COLO668 (cell line): Measurements from ENCODE around the gene TBL1XR1.
"Not testable (repeated sequence)": the region's sequence is repeated elsewhere in the genome, so short reads cannot be mapped to it uniquely, and the experiment has no call there.

Source experiments
- DNase-seq: peaks from one replicate; lab custom pipeline; 2025; ENCODE audit not compliant: unreplicated experiment; lab: John Stamatoyannopoulos, UW

Gene TBL1XR1

DNA sequence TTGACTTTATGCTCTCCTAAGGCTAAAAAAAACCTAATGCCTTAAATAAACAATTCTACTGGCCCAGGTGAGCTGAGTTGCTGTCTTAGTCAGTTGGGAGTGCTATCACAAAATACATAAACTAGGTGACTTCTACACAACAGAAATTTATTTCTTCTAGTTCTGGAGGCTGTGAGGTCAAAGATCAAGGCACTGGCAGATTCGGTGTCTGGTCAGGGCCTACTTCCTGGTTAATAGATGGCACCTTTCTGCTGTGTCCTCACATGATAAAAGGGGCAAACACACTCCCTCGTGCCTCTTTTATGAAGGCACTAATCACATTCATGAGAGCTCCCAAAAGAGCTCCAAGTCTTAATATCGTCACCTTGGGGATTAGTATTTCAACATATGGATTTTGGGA, 11.5 kb upstream of the TBL1XR1 start:
- no peak for DNase-seq

DNA sequence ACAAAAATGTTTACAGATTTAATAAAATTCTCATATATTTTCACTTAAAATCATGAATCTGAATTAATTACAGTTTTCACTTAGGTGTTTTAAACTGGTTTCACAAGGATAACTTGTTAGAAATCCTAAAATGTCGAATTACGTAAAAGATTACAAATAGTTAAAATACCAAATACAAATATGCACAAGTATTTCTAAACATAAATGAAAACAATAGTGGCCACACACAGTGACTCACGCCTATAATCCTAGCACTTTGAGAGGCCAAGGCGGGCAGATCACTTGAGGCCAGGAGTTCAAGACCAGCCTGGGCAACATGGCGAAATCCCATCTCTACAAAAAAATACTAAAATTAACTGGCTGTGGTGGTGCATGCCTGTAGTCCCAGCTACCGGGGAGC, 10.9 kb upstream of the TBL1XR1 start:
- DNase-seq = no peak

DNA sequence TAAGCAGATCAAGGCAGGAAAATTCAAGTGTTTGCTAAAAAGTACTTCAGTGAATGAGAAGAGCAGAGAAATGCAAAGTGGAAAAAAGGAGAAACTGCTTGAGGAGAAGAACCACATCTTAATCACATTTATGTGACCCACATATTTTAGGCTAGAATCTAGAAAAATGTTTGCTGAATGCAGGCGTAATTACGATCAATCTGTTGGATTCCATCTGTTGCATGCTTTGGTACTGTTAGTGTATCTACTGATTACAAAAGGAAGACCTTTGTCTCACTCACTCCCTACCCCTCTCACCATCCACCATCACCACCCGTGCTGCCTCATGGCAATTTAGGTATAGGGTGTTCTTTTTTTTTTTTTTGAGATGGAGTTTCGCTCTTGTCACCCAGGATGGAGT, 9.7 kb upstream of the TBL1XR1 start:
- DNase-seq = no peak

GRCh38 chr3:177203689-177204395, 6.6 kb upstream of the TBL1XR1 start:
- DNase-seq = no peak

DNA sequence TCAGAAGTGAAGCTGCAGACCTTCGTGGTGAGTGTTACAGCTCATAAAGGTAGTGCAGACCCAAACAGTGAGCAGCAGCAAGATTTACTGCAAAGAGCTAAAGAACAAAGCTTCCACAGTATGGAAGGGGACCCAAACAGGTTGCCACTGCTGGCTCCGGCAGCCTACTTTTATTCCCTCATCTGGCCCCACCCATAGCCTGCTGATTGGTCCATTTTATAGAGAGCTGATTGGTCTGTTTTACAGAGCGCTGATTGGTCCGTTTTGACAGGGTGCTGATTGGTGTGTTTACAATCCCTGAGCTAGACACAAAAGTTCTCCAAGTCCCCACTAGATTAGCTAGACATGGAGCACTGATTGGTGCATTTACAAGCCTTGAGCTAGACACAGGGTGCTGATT, 5.7 kb upstream of the TBL1XR1 start:
- not testable (repeated sequence) for DNase-seq

- no peak for DNase-seq
These were observed 4.6 kb upstream of the TBL1XR1 start for GRCh38 chr3:177201700-177202397.

DNA sequence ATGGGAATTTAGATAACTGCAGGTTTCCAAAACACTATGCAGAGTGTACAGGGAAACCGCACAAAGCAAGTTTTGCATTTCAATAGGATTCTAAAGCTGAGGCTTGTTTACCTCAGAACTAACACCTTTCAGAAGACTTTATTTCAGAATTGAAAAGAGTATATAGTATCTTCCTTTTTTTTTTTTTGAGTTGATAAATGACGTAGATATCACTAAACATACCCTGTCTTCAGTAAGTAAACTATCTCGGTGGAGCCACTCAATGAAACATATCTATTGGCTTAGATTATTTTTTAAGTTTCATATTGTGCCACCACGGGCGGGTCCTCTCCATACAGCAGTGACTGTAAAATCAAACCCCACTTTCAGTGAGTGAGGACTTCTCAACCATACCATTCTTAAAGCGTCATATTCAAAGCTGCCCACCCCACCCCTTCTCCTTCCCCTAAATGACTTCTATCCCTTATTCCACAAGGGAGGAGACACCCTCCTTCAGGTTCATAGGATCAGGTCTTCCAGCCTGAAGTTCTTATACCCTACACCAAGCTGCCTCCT, 2.0 kb upstream of the TBL1XR1 start:
- no peak for DNase-seq

- peak; percentile 87 for DNase-seq
These were observed 612 bp upstream of the TBL1XR1 start for GRCh38 chr3:177197727-177198460.

DNA sequence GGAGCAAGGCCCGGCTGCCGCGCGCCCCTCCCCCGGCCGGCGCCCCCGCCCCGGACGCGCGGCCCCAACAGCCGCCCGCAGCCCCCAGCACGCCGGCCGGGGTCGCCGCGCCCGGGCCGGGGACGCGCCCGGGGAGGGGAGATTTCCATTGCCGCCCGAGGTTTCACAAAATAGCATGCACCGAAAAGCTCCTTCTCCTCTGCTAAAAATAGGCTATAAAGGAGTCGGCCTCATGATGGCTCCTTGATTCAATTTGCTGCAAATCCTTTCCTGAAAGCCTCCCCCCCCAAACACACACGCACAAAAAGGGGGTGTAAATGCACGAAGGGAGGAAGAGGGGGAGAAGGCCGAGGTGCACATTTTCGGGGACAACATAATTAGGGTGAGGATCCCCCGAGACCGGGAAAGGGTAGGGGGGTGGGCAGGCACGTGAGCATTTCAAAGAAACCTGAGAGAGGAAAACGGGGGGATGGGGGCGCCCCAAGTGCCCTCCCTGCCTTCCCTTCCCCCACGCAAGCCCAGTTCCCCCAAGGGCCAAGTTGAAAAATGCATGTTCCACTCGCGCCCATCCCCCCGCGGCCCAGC, 734 bp downstream of the TBL1XR1 start:
- DNase-seq = peak; percentile 22

- no peak for DNase-seq
These were observed 1.2 kb downstream of the TBL1XR1 start for GRCh38 chr3:177196008-177196455.

DNA sequence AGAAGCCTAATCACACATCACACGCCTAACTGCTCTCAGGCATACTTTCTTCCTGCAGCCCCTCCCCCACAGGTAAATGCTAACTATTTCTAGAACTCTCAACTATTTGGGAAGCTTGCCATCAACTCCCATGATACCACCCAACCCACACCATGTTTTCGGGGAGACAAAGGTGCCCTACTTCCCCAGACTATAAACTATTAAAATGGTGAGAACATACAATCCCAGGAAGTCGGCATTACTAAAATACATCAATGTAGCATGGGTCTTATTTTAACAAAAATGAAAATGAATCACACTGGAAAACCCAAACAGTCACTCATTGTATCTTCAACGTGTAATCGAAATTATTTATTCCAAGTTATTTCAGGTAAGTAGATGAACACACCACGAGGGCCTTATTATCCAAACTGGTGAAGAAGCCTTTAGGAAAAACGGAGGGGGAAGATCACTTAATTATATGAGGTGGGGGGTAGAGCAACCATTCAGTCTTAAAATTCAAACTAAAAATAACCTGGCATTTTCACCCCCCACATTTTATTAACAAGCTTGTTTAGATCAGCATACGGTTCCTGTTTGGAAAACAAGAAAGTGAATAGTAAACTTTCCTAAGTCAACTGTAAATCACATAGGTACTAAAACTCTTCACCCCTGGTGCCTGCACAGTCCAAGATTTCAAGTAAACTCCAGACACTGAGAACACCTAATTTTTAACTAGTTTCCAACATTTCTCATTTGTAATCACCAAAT, 1.9 kb downstream of the TBL1XR1 start:
- peak; percentile 3 for DNase-seq

- no peak for DNase-seq
These were observed 3.0 kb downstream of the TBL1XR1 start for GRCh38 chr3:177194299-177194698.

GRCh38 chr3:177193688-177194268, 3.5 kb downstream of the TBL1XR1 start:
- DNase-seq = no peak

DNA sequence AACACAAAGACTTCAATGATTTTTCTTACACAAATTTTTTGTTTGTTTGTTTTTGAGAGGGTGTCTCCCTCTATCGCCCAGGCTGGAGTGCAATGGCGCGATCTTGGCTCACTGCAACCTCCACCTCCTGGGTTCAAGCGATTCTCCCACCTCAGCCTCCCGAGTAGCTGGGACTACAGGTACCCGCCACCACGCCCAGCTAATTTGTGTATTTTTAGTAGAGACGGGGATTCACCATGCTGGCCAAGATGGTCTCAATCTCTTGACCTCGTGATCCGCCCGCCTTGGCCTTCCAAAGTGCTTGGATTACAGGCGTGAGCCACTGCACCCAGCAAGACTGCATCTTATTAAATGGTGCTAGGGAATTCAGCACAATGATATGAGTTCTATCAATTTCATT, 4.0 kb downstream of the TBL1XR1 start:
- DNase-seq = not testable (repeated sequence)

DNA sequence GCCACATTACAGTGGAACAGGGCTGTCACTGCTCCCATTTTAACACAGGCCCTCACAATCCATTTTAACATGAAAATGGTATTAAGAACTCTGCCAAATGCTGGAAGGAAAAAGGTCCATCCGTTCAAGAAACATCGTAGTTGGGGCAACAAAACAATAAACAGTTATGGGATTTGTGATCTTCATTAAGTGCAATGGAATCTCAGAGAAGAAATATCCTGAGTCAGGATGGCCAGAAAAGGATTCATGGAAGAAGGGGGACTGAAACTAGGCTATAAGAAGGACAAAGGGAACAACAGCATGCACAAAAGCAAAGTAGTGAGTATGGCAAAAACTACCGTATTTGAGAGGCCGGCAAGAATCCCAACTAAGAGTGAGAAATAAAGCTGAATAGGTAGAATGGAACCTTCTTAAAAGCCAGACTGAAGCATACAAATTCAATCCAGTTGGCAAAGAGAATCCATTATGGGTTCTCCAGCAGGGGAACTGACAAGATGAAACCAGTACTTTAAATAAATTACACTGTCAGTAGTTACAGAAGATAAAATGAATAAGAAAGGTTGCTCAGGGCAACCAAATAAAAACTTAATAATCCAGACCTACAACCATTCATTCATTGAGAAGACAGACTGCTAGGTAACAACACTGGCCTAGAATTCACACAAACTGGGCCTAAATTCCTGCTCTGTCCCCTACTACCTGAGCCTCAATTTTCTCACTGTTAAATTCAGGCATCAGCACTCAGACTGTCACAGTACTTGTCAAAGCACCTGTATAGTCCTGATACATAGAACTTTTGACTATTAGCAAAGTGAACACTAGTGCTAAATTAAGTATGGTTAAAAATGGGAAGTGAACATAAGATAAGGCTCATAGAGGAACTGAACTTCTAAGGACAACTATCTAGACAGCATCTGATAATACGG, 6.3 kb downstream of the TBL1XR1 start:
- DNase-seq = no peak

GRCh38 chr3:177190184-177190583, 7.1 kb downstream of the TBL1XR1 start:
- DNase-seq = not testable (repeated sequence)

GRCh38 chr3:177188325-177188724, 9.0 kb downstream of the TBL1XR1 start:
- DNase-seq = not testable (repeated sequence)

GRCh38 chr3:177186306-177186705, 11.0 kb downstream of the TBL1XR1 start:
- DNase-seq = no peak

DNA sequence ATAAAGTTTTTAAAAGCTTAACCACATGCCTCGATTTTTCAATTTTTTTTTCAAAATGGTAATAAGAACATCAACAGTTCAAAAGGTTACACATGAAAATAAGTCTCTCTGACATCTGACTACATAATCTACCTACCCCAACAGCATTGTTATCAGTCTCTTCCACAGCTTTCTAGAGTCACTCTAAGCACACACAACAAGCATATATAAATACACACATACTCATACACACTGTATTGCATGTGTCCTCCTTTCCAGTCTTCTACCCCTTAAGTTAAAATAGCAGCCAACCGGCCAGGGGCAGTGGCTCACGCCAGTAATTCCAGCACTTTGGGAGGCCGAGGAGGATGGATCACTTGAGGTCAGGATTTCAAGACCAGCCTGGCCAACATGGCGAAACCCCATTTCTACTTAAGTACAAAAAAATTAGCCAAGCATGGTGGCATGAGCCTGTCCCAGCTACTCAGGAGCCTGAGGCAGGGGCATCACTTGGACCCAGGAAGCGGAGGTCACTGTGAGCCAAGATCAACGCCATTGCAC, 12.2 kb downstream of the TBL1XR1 start:
- DNase-seq = no peak
